8988T (cell line): Measurements from ENCODE around the gene MATN4.
A peak's percentile ranks its signal among the peaks of the same experiment; 100 is the strongest.

Experiments used
- DNase-seq: peaks from one replicate; pipeline ENCODE4 v3.0.0; 2011

The MATN4 gene

GRCh38 chr20:45340236-45340847 is 32.2 kb upstream of the MATN4 start:
- no peak for DNase-seq

DNA sequence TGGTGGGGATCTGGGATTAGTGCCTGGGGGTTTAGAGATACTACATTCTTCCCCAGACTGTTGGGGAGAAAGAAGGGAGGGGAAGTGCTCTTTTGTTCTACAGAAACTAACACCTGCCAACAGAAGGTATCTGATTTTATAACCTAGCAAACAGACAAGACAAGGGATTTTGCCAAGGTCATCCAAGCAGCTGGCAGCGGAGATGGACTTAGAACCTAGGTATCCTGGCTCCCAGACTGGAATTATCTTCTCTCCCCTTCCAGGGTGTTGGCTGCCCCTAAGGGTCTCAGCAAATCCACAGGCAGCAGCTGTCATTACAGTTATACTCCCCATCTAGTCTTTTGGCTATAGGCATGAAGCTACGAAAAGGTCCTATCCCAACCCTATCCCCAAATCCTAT is 31.7 kb upstream of the MATN4 start:
- no peak for DNase-seq

GRCh38 chr20:45339084-45339483 is 31.0 kb upstream of the MATN4 start:
- DNase-seq = no peak

- no peak for DNase-seq
These were observed 30.3 kb upstream of the MATN4 start for GRCh38 chr20:45338121-45339030.

- DNase-seq = no peak
These were observed 29.4 kb upstream of the MATN4 start for GRCh38 chr20:45337367-45338120.

GRCh38 chr20:45336530-45337366 is 28.6 kb upstream of the MATN4 start:
- no peak for DNase-seq

GRCh38 chr20:45330476-45330875 is 22.4 kb upstream of the MATN4 start:
- DNase-seq = no peak

DNA sequence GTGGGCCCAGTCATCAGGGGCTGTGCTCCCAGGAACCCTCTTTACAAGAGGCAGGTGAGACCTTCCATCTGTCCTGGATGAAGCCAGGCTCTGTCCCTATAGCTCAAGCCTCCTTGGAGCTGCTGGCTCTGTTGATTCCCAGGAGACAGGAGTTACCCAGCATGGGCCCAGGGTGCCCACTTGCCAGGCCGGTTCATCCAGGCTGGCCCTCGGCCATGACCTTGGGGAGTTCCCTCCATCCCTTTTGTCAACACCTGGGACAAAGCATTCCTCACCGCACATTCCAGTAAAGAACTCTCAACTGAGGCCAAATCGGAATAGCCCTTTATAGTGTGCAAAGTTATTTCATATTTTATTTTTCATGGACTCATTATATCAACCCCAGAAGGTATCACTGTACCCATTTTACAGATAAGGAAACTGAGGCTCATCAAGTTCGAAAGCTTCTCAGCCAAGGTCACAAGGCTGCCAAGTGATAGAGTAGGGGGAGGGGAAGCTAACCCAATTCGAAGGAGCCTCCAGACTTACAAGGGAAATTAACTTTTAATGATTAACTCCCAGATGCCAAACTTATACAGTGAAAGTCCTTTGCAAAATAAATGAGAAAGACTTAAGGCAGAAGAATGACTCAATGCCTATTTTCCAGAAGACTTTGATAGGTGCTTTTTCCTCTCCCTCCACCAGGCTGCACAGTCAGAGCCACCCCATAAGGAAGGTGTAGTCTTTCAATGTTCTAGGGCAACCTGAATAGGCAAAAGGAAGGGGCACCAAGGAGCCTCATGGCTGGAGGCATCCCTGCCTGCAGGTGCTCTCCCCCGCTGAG is 21.6 kb upstream of the MATN4 start:
- DNase-seq = no peak

- DNase-seq = no peak
These were observed 20.4 kb upstream of the MATN4 start for GRCh38 chr20:45328451-45328850.

- no peak for DNase-seq
These were observed 17.3 kb upstream of the MATN4 start for GRCh38 chr20:45325371-45325770.

DNA sequence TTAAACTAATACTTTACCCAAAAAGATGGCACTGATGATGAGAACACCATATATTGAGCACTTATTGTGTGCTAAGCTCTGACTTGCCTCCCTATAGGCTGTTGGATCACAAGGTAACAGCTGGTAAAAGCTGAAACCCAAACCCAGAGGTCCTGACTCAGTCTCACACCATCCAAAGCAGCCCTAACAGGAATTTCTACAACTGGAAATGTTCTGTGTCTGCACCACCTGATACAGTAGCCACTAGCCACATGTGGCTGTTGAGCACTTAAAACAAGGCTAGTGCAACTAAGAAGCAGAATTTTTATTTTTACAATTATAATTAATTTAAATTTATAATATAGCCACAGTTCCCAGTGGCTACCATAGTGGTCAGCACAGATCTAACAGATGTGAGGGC is 15.6 kb upstream of the MATN4 start:
- DNase-seq = no peak

- DNase-seq = peak; percentile 77
These were observed 14.9 kb upstream of the MATN4 start for GRCh38 chr20:45322952-45323383.

DNA sequence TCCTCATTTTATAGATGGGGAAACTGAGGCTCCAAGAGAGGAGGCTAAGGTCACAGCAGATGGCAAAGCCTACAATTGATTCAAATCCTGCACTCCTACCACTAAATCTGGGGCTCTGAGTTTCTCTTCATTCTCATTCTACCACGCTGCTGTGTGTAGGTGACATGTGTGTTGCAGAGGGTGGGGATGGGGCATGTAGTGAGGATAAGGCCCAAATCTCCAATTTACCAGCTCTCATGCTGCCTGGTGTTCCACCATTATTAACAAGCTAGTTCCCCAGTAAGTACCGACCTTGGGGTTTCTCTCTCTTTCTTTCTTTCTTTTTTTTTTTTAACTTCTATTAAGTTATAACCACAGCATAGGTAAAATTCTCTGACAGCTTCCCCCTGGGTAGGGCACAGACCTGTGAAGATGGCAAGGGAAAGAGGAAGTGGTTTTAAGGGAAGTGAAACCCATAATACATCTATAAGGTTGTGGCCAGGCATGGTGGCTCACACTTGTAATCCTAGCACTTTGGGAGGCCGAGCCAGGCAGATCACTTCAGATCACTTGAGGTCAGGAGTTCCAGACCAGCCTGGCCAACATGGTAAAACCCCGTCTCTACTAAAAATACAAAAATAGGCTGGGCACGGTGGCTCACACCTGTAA is 13.0 kb upstream of the MATN4 start:
- no peak for DNase-seq

- no peak for DNase-seq
These were observed 10.8 kb upstream of the MATN4 start for GRCh38 chr20:45318948-45319347.

- no peak for DNase-seq
These were observed 10.4 kb upstream of the MATN4 start for GRCh38 chr20:45318386-45318939.

- DNase-seq = no peak
These were observed 9.7 kb upstream of the MATN4 start for GRCh38 chr20:45317826-45318225.

DNA sequence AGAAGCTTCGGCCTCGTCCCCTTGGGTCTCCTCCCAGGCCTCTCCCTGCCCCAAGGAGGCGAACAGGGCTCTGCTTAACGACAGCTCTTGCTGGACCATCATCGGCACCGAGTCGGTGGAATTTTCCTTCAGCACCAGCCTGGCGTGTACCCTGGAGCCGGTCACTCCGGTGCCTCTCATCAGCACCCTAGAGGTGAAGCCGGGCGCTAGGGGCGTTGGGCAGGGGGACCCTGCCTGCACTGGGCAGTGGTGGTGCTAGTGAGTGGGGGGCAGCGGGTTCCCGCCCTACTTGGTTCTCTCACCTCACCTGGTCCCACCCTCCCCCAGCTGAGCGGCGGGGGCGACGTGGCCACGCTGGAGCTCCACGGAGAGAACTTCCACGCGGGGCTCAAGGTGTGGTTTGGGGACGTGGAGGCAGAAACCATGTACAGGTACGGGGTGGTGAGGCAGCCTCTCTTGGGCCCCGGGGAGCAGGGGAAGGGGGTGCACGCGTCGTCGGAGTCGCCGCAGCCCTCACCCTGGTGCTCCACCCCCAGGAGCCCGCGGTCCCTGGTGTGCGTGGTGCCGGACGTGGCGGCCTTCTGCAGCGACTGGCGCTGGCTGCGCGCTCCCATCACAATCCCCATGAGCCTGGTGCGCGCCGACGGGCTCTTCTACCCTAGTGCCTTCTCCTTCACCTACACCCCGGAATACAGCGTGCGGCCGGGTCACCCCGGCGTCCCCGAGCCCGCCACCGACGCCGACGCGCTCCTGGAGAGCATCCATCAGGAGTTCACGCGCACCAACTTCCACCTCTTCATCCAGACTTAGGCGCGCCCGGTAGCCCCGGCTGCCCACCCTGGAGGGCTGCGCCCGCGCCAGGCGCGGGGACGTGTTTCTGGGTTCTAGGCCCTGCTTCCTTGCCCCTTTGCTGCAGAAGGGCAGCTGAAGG is 8.3 kb upstream of the MATN4 start:
- DNase-seq = no peak

- no peak for DNase-seq
These were observed 7.6 kb upstream of the MATN4 start for GRCh38 chr20:45315672-45316071.

DNA sequence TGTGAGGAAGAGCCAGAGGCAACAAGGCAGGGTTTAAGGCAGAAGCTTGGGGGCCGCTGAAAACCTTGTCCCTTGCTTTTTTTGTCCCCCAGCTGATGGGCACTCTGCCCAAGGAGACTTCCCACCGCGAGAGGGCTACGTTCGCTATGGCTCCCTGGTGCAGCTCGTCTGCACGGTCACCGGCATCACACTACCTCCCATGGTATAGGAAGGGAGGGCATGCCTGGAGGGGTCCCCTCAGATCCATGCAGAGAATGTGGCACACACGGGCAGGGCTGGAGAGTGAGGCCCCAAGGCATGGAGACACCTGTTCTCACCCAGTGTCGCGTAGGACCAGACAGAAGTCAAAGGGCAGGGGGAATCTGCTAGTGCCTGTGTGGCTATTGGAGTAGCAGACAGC is 5.8 kb upstream of the MATN4 start:
- no peak for DNase-seq
